GM23338 (cell line): ENCODE data around the gene CNOT1. TPM values are rescaled to one million over a fixed set of nuclear protein-coding genes. Genes with fewer than 3 reads are reported as not detected.

Source experiments
- ATAC-seq: fragments of 200-7000 bp; cut with Tn5 transposase; 3 replicates; pipeline ENCODE4 v1.9.1; 2020
- DNase-seq: peaks from one replicate; pipeline ENCODE4 v3.0.0-alpha.2; 2015; ENCODE audit warnings: low spot score
- H2AFZ ChIP-seq: fragments of 200-600 bp; sonication (generic); 2 replicates; pipeline ENCODE4 v1.8.0; 2016; ENCODE audit warnings: antibody characterized with exemption, mild to moderate bottlenecking, moderate library complexity
- H3F3A ChIP-seq: fragments of 200-600 bp; sonication (generic); replicated peaks from 2 replicates; pipeline ENCODE4 v1.8.0; 2017; ENCODE audit warnings: antibody characterized with exemption, mixed run types, low read depth
- H3K27ac ChIP-seq: fragments of 200-600 bp; sonication (generic); 2 replicates; pipeline ENCODE4 v1.6.1; 2016; ENCODE audit warnings: low read depth
- H3K27me3 ChIP-seq: fragments of 200-600 bp; sonication (generic); 2 replicates; pipeline ENCODE4 v1.8.0; 2016; ENCODE audit warnings: mild to moderate bottlenecking, mixed run types, moderate library complexity; ENCODE audit not compliant: insufficient read depth
- H3K36me3 ChIP-seq: fragments of 200-600 bp; sonication (generic); 2 replicates; pipeline ENCODE4 v1.8.0; 2016; ENCODE audit warnings: mild to moderate bottlenecking; ENCODE audit not compliant: insufficient read depth
- H3K4me1 ChIP-seq: fragments of 200-600 bp; sonication (generic); 2 replicates; pipeline ENCODE4 v1.8.0; 2016; ENCODE audit warnings: mild to moderate bottlenecking, moderate library complexity; ENCODE audit not compliant: insufficient read depth
- H3K4me2 ChIP-seq: fragments of 200-600 bp; sonication (generic); 2 replicates; pipeline ENCODE4 v1.7.1; 2017; ENCODE audit warnings: mixed run types
- H3K4me3 ChIP-seq: fragments of 200-600 bp; sonication (generic); 2 replicates; pipeline ENCODE4 v1.6.1; 2016; ENCODE audit warnings: mixed run types
- H3K79me2 ChIP-seq: fragments of 200-600 bp; sonication (generic); replicated peaks from 2 replicates; pipeline ENCODE4 v1.8.0; 2017; ENCODE audit warnings: mild to moderate bottlenecking; ENCODE audit not compliant: insufficient read depth
- H3K9me2 ChIP-seq: fragments of 200-600 bp; sonication (generic); 2 replicates; pipeline ENCODE4 v1.8.0; 2017; ENCODE audit not compliant: insufficient read depth
- H4K20me1 ChIP-seq: fragments of 200-600 bp; sonication (generic); replicated peaks from 2 replicates; pipeline ENCODE4 v1.8.0; 2017; ENCODE audit warnings: mild to moderate bottlenecking; ENCODE audit not compliant: insufficient read depth
- H3K27ac Mint-ChIP-seq: 2 replicates; pipeline ENCODE4 v1.8.0; 2020; ENCODE audit warnings: inconsistent platforms, mild to moderate bottlenecking, moderate library complexity, mixed read lengths
- H3K27me3 Mint-ChIP-seq: 3 replicates; pipeline ENCODE4 v1.8.0; 2022; ENCODE audit warnings: low read depth, mild to moderate bottlenecking, moderate library complexity, mixed read lengths, inconsistent platforms; ENCODE audit not compliant: insufficient read depth, poor library complexity
- H3K36me3 Mint-ChIP-seq: 3 replicates; pipeline ENCODE4 v1.8.0; 2021; ENCODE audit warnings: low read depth, mild to moderate bottlenecking, inconsistent platforms, moderate library complexity, mixed read lengths
- H3K4me1 Mint-ChIP-seq: 3 replicates; pipeline ENCODE4 v1.8.0; 2020; ENCODE audit warnings: mild to moderate bottlenecking, inconsistent platforms, mixed read lengths
- H3K4me3 Mint-ChIP-seq: 3 replicates; pipeline ENCODE4 v1.8.0; 2021; ENCODE audit warnings: moderate library complexity, mild to moderate bottlenecking, inconsistent platforms, mixed read lengths
- H3K9me3 Mint-ChIP-seq: 3 replicates; pipeline ENCODE4 v1.8.0; 2020; ENCODE audit warnings: moderate library complexity, mild to moderate bottlenecking, inconsistent platforms, mixed read lengths
- CREB1 ChIP-seq: fragments of 250-450 bp; sonication (Bioruptor Pico); IDR thresholded peaks from 2 replicates; pipeline ENCODE4 v1.5.0; 2020; ENCODE audit warnings: low read depth, mild to moderate bottlenecking, moderate library complexity
- CTCF ChIP-seq, 2 experiments: fragments of 200-600 bp in 1 of 2; sonication (generic) in 1 of 2; conservative IDR thresholded peaks; 2 replicates each; pipeline versions ENCODE4 v1.5.1 to v1.6.1; 2016 to 2017; ENCODE audit warnings: antibody characterized with exemption in 2 of 2, low read depth in 2 of 2, mild to moderate bottlenecking in 2 of 2, moderate library complexity in 1 of 2
- ETS1 ChIP-seq: IDR thresholded peaks from 2 replicates; pipeline ENCODE4 v1.6.1; 2016; ENCODE audit warnings: antibody characterized with exemption
- EZH2 ChIP-seq: fragments of 200-600 bp; sonication (generic); IDR thresholded peaks from one replicate; pipeline ENCODE4 v1.8.0; 2017; ENCODE audit warnings: antibody characterized with exemption, mild to moderate bottlenecking, low read depth; ENCODE audit not compliant: unreplicated experiment
- EZH2phosphoT487 ChIP-seq: fragments of 200-600 bp; sonication (generic); IDR thresholded peaks from one replicate; pipeline ENCODE4 v1.8.1; 2018; ENCODE audit warnings: antibody characterized with exemption; ENCODE audit not compliant: unreplicated experiment
- JUNB ChIP-seq: IDR thresholded peaks from one replicate; pipeline ENCODE4 v1.6.1; 2016; ENCODE audit warnings: antibody characterized with exemption; ENCODE audit not compliant: unreplicated experiment
- NANOG ChIP-seq: IDR thresholded peaks from 2 replicates; pipeline ENCODE4 v1.6.1; 2016; ENCODE audit warnings: antibody characterized with exemption, borderline replicate concordance
- POLR2AphosphoS5 ChIP-seq: IDR thresholded peaks from 2 replicates; pipeline ENCODE4 v1.6.1; 2016; ENCODE audit warnings: antibody characterized with exemption, low read depth
- REST ChIP-seq: IDR thresholded peaks from one replicate; pipeline ENCODE4 v1.6.1; 2018; ENCODE audit warnings: antibody characterized with exemption; ENCODE audit not compliant: unreplicated experiment
- STAT1 ChIP-seq: IDR thresholded peaks from one replicate; pipeline ENCODE4 v1.6.1; 2016; ENCODE audit warnings: antibody characterized with exemption; ENCODE audit not compliant: unreplicated experiment
- ZNF114 ChIP-seq: fragments of 250-450 bp; sonication (Bioruptor Pico); IDR thresholded peaks from 2 replicates; pipeline ENCODE4 v1.5.0; 2020; ENCODE audit warnings: mild to moderate bottlenecking, moderate library complexity
- ZNF331 ChIP-seq: fragments of 250-450 bp; sonication (Bioruptor Pico); IDR thresholded peaks from 2 replicates; pipeline ENCODE4 v1.5.0; 2020; ENCODE audit warnings: low read depth, mild to moderate bottlenecking, moderate library complexity
- polyA plus RNA-seq: library from polyadenylated mRNA; unstranded; fragments of >200 nt; fragmentation: Nextera tagmentation; extraction: Ambion mirVana; gene quantifications from 2 replicates; pipeline ENCODE4 v1.2.1, GENCODE V29; 2016
- total RNA-seq: library from RNA; depleted of rRNA; stranded (reverse); fragments of >200 nt; shearing (Covaris generic); gene quantifications from 2 replicates; pipeline ENCODE4 v1.2.3, GENCODE V29; 2014
- TF ChIP-seq, protein P1 (sequence below): fragments of 250-450 bp; sonication (Bioruptor Pico); IDR thresholded peaks from 2 replicates; pipeline ENCODE4 v1.5.0; 2020; ENCODE audit warnings: mild to moderate bottlenecking, moderate library complexity

Gene CNOT1
- total and polyA plus RNA-seq, 2 experiments from 2014 or later = 59.2 to 298 TPM

GRCh38 chr16:58495521-58496331, 133.9 kb downstream of the CNOT1 start:
- H3K4me1 ChIP-seq = peaks cover 4% of the 10 kb centered on the region; the same call in 1 of the 2 replicates
- no peaks in the 10 kb centered on the region for H3K79me2 ChIP-seq
- no peak overlapping the region for H3K4me3 ChIP-seq
- Mint-ChIP-seq H3K27me3 (peaks cover 36% of the 10 kb centered on the region), H3K36me3 (no peaks in the 10 kb centered on the region), H3K4me3 (0 out of 3 replicates have a peak overlapping the region, but pooled peaks have one; percentile 24), H3K4me1 (peaks cover 36% of the 10 kb centered on the region), H3K9me3 (no peaks in the 10 kb centered on the region; the same call in 2 of the 3 replicates), H3K27ac (peak overlapping the region; percentile 10; the same call in 1 of the 2 replicates)
- no peaks in the 10 kb centered on the region for H3F3A ChIP-seq
- H3K27ac ChIP-seq = no peak overlapping the region
- no peak overlapping the region; the same call in 1 of the 2 replicates for H2AFZ ChIP-seq
- ATAC-seq (peak; percentile 3), DNase-seq (no peak)
- H3K27me3 ChIP-seq = no peaks in the 10 kb centered on the region
- H4K20me1 ChIP-seq = no peaks in the 10 kb centered on the region; the same call in 1 of the 2 replicates
- no peak for TF ChIP-seq JUNB
- TF ChIP-seq POLR2AphosphoS5 = no peak
- TF ChIP-seq EZH2 = no peak
- no peak for TF ChIP-seq NANOG
- TF ChIP-seq CREB1 (CRISPR knock-in tag) = no peak
- no peak for TF ChIP-seq ZNF114
- no peak for TF ChIP-seq ETS1
- TF ChIP-seq CTCF (conservative IDR thresholded peaks at IDR 0.05; ENCODE audit: low read depth in 2 of 2) = no peak
- TF ChIP-seq, protein P1, sequence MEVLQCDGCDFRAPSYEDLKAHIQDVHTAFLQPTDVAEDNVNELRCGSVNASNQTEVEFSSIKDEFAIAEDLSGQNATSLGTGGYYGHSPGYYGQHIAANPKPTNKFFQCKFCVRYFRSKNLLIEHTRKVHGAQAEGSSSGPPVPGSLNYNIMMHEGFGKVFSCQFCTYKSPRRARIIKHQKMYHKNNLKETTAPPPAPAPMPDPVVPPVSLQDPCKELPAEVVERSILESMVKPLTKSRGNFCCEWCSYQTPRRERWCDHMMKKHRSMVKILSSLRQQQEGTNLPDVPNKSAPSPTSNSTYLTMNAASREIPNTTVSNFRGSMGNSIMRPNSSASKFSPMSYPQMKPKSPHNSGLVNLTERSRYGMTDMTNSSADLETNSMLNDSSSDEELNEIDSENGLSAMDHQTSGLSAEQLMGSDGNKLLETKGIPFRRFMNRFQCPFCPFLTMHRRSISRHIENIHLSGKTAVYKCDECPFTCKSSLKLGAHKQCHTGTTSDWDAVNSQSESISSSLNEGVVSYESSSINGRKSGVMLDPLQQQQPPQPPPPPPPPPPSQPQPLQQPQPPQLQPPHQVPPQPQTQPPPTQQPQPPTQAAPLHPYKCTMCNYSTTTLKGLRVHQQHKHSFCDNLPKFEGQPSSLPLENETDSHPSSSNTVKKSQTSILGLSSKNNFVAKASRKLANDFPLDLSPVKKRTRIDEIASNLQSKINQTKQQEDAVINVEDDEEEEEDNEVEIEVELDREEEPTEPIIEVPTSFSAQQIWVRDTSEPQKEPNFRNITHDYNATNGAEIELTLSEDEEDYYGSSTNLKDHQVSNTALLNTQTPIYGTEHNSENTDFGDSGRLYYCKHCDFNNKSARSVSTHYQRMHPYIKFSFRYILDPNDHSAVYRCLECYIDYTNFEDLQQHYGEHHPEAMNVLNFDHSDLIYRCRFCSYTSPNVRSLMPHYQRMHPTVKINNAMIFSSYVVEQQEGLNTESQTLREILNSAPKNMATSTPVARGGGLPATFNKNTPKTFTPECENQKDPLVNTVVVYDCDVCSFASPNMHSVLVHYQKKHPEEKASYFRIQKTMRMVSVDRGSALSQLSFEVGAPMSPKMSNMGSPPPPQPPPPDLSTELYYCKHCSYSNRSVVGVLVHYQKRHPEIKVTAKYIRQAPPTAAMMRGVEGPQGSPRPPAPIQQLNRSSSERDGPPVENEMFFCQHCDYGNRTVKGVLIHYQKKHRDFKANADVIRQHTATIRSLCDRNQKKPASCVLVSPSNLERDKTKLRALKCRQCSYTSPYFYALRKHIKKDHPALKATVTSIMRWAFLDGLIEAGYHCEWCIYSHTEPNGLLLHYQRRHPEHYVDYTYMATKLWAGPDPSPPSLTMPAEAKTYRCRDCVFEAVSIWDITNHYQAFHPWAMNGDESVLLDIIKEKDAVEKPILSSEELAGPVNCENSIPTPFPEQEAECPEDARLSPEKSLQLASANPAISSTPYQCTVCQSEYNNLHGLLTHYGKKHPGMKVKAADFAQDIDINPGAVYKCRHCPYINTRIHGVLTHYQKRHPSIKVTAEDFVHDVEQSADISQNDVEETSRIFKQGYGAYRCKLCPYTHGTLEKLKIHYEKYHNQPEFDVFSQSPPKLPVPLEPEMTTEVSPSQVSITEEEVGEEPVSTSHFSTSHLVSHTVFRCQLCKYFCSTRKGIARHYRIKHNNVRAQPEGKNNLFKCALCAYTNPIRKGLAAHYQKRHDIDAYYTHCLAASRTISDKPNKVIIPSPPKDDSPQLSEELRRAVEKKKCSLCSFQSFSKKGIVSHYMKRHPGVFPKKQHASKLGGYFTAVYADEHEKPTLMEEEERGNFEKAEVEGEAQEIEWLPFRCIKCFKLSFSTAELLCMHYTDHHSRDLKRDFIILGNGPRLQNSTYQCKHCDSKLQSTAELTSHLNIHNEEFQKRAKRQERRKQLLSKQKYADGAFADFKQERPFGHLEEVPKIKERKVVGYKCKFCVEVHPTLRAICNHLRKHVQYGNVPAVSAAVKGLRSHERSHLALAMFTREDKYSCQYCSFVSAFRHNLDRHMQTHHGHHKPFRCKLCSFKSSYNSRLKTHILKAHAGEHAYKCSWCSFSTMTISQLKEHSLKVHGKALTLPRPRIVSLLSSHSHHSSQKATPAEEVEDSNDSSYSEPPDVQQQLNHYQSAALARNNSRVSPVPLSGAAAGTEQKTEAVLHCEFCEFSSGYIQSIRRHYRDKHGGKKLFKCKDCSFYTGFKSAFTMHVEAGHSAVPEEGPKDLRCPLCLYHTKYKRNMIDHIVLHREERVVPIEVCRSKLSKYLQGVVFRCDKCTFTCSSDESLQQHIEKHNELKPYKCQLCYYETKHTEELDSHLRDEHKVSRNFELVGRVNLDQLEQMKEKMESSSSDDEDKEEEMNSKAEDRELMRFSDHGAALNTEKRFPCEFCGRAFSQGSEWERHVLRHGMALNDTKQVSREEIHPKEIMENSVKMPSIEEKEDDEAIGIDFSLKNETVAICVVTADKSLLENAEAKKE (CRISPR knock-in tag) = no peak
- no peak for TF ChIP-seq REST
- TF ChIP-seq STAT1 = no peak
- no peak for TF ChIP-seq ZNF331 (CRISPR knock-in tag)
- TF ChIP-seq EZH2phosphoT487 = no peak
- no peaks in the 10 kb centered on the region for H3K36me3 ChIP-seq
- peak overlapping the region; percentile 53 for H3K4me2 ChIP-seq
- H3K9me2 ChIP-seq = no peaks in the 10 kb centered on the region
